Measurements from ENCODE around the gene SPPL2B. TPM values are rescaled to one million over a fixed set of nuclear protein-coding genes. Genes with fewer than 3 reads are reported as not detected.
A peak's percentile ranks its signal among the peaks of the same experiment; 100 is the strongest.

Gene SPPL2B
- total RNA-seq, 1 donor from 2014 or later = 48.0 TPM

DNA sequence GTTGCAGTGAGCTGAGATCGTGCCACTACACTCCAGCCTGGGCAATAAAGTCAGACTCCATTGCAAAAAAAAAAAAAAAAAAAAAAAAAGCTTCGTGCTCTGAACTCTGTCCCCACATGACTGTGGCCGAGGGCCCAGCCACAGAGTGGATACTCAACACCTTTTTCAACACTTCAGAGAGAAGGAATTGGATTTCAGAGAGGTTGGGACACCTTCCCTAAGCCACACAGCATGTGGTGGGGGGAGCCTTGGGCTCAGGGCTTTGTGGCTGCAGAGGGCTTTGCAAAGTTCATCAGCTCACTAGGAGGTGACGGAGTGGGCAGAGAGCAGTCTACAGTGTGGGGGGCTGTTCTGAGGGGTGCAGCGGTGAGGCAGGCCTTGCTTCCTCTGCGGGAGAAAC is 9.6 kb upstream of the SPPL2B start:
- no peak for ATAC-seq
- DNase-seq (ENCODE audit: low spot score) = no peak
- intact Hi-C loops (cut with DNase I) = no loop called here

GRCh38 chr19:2319551-2319950 is 8.9 kb upstream of the SPPL2B start:
- intact Hi-C loops (cut with DNase I) = no loop called here
- no peak for ATAC-seq

GRCh38 chr19:2320049-2320448 is 8.4 kb upstream of the SPPL2B start:
- ATAC-seq = no peak
- DNase-seq (ENCODE audit: low spot score) = no peak
- intact Hi-C loops (cut with DNase I) = no loop called here

More at GRCh38 chr19:2319551-2319950, 8.9 kb upstream of the SPPL2B start:
- no peak for DNase-seq (ENCODE audit: low spot score)

DNA sequence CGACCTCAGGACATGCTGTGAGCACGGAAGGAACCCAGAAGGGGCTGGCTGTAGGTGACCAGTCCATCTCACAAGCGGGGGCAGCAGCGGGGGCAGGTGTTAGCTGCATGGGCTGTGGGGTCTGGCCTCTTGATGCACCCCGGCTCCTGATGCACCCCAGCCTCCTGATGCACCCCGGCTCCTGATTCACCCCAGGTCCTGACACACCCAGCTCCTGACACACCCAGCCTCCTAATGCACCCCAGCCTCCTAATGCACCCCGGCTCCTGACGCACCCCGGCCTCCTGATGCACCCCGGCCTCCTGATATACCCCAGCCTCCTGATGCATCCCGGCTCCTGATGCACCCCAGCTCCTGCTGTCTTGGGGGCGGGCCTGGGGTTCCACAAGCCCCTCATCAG is 7.5 kb upstream of the SPPL2B start:
- no peak for DNase-seq (ENCODE audit: low spot score)
- no peak for ATAC-seq
- intact Hi-C loops (cut with DNase I) = no loop called here

- intact Hi-C loops (cut with DNase I) = no loop called here
- ATAC-seq (no peak), DNase-seq (ENCODE audit: low spot score) (no peak)
These were observed 6.8 kb upstream of the SPPL2B start for GRCh38 chr19:2321565-2322283.

DNA sequence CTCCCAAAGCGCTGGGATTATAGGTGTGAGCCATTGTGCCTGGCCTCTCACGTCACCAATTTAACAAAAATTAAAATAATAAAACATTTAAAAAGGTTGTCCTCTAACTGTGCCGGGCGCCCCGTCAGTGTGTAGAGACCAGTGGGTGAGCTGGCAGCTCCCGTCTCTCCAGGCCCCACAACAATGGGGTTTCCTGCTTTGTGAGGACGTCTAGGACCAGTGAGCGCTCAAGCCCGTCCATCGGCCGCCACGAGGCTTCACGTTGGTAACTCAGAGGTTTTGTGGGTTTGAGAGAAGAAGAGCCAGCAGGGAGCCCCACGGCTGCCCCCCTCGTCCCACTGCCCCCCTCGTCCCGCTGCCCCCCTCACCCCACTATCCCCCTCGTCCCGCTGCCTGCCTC is 4.8 kb upstream of the SPPL2B start:
- DNase-seq (ENCODE audit: low spot score) = no peak
- intact Hi-C loops (cut with DNase I) = no loop called here
- ATAC-seq = no peak

- no peak for ATAC-seq
- intact Hi-C loops (cut with DNase I) = no loop called here
- no peak for DNase-seq (ENCODE audit: low spot score)
These were observed 4.1 kb upstream of the SPPL2B start for GRCh38 chr19:2324220-2324948.

DNA sequence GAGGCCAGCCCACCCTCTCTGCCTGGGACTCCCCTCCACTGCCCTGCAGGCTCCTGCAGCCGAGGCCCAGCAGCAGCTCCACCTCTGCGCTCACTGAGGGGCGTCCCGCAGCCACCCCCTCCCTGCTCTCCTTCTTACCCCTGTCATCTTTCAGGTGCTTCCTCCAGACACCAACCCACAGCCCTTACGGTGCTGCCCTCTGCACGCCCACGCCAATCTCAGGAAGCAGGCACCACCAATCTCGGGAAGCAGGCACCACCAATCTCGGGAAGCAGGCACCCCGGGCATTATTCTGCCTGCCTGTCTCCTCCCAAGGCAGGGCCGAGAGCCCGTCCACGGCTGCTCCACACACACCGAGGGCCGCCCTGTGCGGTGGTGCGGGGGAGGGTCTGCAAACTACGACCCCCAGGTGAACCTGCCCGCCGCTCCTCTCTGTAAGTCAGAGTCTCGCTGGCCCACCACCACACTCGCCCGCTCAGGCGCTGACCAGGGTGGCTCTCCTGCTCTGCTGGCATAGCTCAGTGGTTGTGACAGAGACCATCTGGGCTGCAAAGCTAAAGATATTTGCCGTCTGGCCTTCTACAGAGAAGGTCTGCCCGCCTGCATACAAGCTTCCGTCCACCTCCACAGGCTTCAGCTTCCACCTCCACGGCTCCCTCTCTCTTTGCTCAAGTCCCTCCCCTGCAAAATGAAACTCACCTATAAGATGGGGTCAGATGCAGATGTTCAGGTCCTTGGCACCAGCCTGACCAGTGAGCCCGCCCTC is 3.0 kb upstream of the SPPL2B start:
- ATAC-seq = no peak
- intact Hi-C loops (cut with DNase I) = no loop called here

DNA sequence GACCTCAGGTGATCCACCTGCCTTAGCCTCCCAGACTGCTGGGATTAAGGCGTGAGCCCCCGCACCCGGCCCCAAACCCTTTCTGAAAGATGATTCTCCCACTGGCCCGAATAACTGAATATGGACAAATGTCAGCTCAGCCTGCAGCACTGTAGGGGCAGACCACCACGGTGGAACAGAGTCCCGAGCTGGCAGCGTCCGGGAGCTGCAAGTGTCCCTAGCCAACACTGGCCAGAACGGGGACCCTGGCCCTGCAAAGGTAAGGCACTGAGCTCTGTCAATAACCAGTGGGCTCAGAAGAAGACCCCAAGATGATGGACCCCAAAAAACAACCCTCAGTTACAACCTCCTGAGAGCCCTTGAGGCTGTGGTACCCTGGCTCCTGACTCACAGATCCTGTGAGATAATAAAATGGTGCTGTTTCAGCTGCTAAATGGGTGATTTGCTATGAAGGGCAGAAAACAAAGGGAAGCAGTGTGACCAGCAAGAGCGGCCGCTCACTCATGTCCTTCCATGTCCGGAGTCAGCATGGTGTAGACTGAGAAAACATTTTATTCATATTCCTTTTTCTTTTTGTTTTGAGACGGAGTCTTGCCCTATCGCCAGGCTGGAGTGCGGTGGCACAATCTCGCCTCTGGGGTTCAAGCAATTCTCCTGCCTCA is 1.7 kb upstream of the SPPL2B start:
- ATAC-seq = no peak
- DNase-seq (ENCODE audit: low spot score) = no peak
- intact Hi-C loops (cut with DNase I) = no loop called here

More for the DNA sequence above, 3.0 kb upstream of the SPPL2B start:
- DNase-seq (ENCODE audit: low spot score) = no peak

DNA sequence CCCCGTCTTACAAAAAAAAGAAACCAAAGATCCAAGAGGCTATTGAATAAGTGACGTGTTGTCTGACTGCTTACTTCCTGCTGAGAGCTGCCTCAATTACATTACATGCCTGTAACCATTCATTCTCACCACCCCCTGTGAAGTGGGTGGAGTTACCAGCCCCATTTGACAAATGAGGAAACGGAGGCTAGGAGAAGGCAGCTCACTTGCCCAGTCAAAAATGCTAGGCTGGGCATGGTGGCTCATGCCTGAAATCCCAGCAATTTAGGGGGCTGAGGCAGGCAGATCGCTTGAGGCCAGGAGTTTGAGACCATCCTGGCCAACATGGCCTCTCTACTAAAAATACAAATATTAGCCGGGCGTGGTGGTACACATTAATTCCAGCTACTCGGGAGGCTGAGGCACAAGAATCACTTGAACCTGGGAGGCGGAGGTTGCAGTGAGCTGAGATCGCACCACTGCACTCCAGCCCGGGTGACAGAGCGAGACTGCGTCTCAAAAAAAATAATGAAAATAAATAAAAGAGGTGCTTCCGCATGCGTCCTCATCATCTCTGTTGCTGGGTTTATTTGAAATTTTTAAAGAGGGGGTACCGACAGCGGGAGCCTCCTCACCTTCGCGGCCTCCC is 597 bp upstream of the SPPL2B start:
- ATAC-seq (peak; percentile 38), DNase-seq (ENCODE audit: low spot score) (no peak)
- intact Hi-C loops (cut with DNase I) = no loop called here

DNA sequence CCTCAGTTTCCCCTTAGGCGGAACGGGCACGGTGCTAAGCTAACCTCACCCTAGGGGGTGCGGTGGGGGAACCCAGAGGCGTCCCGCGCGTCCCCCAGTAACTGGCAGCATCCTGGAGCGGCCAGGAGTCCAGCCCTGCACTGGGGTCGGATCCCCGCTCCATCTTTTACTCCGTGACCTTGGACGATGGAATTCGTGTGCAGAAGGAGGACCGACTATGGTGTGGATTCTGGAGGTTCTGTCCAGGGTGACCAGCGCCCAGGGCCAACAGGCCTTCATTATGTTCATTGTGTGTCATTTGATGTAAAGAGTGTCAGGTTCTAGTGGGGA is 630 bp downstream of the SPPL2B start:
- ATAC-seq (no peak), DNase-seq (ENCODE audit: low spot score) (no peak)
- intact Hi-C loops (cut with DNase I) = no loop called here

GRCh38 chr19:2329501-2329916 is 1.0 kb downstream of the SPPL2B start:
- intact Hi-C loops (cut with DNase I) = no loop called here

GRCh38 chr19:2330255-2330631 is 1.8 kb downstream of the SPPL2B start:
- intact Hi-C loops (cut with DNase I) = no loop called here
- ATAC-seq (no peak), DNase-seq (ENCODE audit: low spot score) (no peak)

More at GRCh38 chr19:2329501-2329916, 1.0 kb downstream of the SPPL2B start:
- DNase-seq (ENCODE audit: low spot score) (no peak), ATAC-seq (no peak)

DNA sequence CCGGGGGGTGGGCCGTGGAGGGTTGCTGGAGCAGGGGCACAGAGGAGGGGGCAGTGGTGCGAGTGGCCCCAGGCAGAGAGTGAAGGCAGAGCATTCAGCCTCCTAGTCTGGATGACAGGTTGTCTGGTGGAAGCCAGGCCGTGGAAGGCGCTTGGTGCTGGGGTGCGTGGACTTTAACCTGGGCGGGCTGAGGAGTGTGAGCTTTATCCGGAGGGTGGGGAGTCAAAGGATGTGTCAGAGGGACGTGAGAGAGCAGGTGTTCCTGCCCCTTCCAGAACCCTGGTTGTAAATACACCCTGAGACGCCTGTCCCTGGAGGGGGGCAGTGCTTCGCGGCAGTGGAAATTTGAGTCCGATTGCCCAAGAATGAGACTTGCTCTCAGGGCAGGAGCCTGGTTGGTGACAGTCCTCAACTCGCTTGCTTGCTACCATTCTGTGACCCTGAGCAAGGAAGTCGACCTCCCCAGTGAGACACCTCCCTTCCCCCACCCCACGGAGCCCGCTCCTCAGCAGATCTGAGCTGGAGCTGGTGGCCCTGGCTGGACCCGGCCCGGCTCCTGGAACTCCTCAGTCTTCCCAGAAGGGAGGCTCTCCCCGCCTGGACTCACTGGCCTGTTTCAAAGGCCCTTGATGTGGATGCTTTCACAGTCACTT is 2.3 kb downstream of the SPPL2B start:
- DNase-seq (ENCODE audit: low spot score) = no peak
- no peak for ATAC-seq
- intact Hi-C loops (cut with DNase I) = no loop called here

DNA sequence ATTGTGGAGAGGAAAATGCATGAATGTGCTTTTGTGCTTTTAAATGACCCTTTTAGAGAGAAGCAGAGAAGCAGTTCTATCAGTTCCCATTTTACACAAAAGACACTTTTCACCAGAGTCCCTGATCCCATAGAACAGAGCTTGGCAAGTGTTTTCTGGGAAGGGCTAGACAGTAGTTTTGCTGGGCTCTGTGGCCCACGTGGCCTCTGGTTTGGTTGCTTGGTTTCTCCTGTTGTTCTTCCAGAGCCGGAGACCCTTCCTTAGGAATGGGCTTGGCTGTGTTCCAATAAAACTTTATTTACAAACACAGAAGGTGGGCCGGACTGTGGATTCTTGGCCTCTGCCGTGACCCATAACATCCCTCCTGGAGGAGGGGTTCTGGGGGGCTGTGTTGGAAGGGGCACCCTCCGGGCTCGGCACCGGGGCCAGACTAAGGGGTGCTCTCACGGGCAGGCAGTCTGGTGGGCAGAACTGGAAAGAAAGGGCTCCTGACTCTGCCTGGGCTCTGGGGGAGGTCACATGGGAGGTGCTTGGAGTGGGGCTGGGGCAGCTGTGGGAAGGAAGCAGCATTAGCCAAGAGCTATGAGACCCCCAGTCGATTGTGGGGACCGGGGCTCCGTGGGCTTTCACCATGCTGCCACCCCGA is 3.2 kb downstream of the SPPL2B start:
- ATAC-seq (no peak), DNase-seq (ENCODE audit: low spot score) (no peak)
- intact Hi-C loops (cut with DNase I) = no loop called here

GRCh38 chr19:2332341-2333026 is 4.0 kb downstream of the SPPL2B start:
- intact Hi-C loops (cut with DNase I) = no loop called here
- DNase-seq (ENCODE audit: low spot score) = no peak
- ATAC-seq = no peak

GRCh38 chr19:2333027-2333806 is 4.7 kb downstream of the SPPL2B start:
- no peak for ATAC-seq
- no peak for DNase-seq (ENCODE audit: low spot score)
- intact Hi-C loops (cut with DNase I) = no loop called here
